Activated T-cell treated with anti-CD3 and anti-CD28 coated beads, Interleukin-2, amount 50 U/mL, for 24 hours (primary cell): Measurements from ENCODE around the gene PDE4D.

ENCODE experiments used
- DNase-seq: peaks from one replicate; pipeline ENCODE4 v3.0.0-alpha.2; 2020
- H3K27ac Mint-ChIP-seq: 2 replicates; pipeline ENCODE4 v1.8.0; 2020; ENCODE audit warnings: mild to moderate bottlenecking, mixed read lengths
- H3K27me3 Mint-ChIP-seq: 2 replicates; pipeline ENCODE4 v1.8.0; 2020; ENCODE audit warnings: mixed read lengths
- H3K36me3 Mint-ChIP-seq: 2 replicates; pipeline ENCODE4 v1.8.0; 2020; ENCODE audit warnings: low read depth, mixed read lengths
- H3K4me1 Mint-ChIP-seq: 2 replicates; pipeline ENCODE4 v1.8.0; 2020; ENCODE audit warnings: low read depth, mixed read lengths
- H3K4me3 Mint-ChIP-seq: 2 replicates; pipeline ENCODE4 v1.8.0; 2020; ENCODE audit warnings: mild to moderate bottlenecking, moderate library complexity, mixed read lengths
- H3K9me3 Mint-ChIP-seq: 2 replicates; pipeline ENCODE4 v1.8.0; 2020; ENCODE audit warnings: mixed read lengths

Gene PDE4D

DNA sequence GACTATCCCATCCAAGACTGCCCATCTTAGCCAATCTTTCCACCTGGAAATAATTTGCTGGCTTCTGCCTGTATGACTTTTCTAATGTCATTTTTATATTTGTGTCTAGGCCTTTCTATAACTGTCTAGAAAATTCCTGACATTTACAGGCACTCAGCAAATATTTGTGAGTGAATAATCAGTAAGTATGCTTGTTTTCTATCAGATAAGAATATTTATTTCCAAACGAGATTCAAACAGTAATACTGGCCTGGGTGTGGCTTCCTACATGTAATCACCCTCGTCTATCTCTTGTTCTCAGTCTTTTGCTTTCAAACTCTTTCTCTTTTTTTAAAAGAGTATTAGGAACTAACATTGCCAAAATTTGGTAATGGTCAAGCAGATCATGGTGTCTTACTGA, 844.4 kb downstream of the PDE4D start:
- H3K4me1 Mint-ChIP-seq: peaks cover 7% of the 10 kb centered on the region

GRCh38 chr5:59042201-59043055, 851.1 kb downstream of the PDE4D start:
- DNase-seq: no peak
- Mint-ChIP-seq H3K4me1 (peaks cover 36% of the 10 kb centered on the region), H3K27ac (peak overlapping the region; percentile 38), H3K4me3 (peak overlapping the region; percentile 23), H3K9me3 (no peaks in the 10 kb centered on the region), H3K27me3 (no peaks in the 10 kb centered on the region), H3K36me3 (peaks cover 18% of the 10 kb centered on the region)

More for the DNA sequence above, 844.4 kb downstream of the PDE4D start:
- H3K4me3 Mint-ChIP-seq: no peak overlapping the region
- H3K27me3 Mint-ChIP-seq: no peaks in the 10 kb centered on the region
- H3K36me3 Mint-ChIP-seq: no peaks in the 10 kb centered on the region
- H3K27ac Mint-ChIP-seq: no peak overlapping the region
- DNase-seq: no peak
- no peaks in the 10 kb centered on the region for H3K9me3 Mint-ChIP-seq

GRCh38 chr5:59041355-59041754, 852.2 kb downstream of the PDE4D start:
- Mint-ChIP-seq H3K27ac (no peak overlapping the region), H3K9me3 (no peaks in the 10 kb centered on the region), H3K27me3 (no peaks in the 10 kb centered on the region), H3K4me3 (peak overlapping the region; percentile 84), H3K36me3 (peaks cover 29% of the 10 kb centered on the region), H3K4me1 (peaks cover 44% of the 10 kb centered on the region)
- no peak for DNase-seq

DNA sequence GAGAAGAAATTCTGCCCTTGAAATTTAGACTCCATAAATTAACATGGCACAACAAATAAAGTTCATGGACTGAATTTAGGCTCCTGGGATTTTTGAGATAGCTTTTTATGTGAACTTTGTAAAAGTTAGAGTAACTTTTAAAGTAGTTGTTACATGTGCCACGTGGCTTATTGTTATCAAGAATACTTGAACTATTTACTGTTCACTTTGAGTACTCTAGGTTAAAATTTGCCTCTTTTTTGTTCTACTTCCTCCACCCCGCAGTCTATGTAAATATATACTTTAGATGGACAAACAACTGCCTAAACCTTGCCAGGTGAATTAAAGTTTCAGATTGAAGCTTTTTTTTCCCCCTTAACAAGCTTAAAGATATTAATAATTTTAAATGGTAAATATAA, 852.7 kb downstream of the PDE4D start:
- no peaks in the 10 kb centered on the region for H3K9me3 Mint-ChIP-seq
- H3K27ac Mint-ChIP-seq: peak overlapping the region; percentile 7
- peak overlapping the region; percentile 84 for H3K4me3 Mint-ChIP-seq
- no peaks in the 10 kb centered on the region for H3K27me3 Mint-ChIP-seq
- DNase-seq: no peak
- H3K36me3 Mint-ChIP-seq: peaks cover 33% of the 10 kb centered on the region
- H3K4me1 Mint-ChIP-seq: peaks cover 49% of the 10 kb centered on the region

- DNase-seq: no peak
- H3K27me3 Mint-ChIP-seq: no peaks in the 10 kb centered on the region
- peak overlapping the region; percentile 96 for H3K27ac Mint-ChIP-seq
- peak overlapping the region; percentile 84 for H3K4me3 Mint-ChIP-seq
- H3K4me1 Mint-ChIP-seq: peaks cover 54% of the 10 kb centered on the region
- no peaks in the 10 kb centered on the region for H3K9me3 Mint-ChIP-seq
- peaks cover 38% of the 10 kb centered on the region for H3K36me3 Mint-ChIP-seq
Observed at GRCh38 chr5:59040024-59040803, 853.3 kb downstream of the PDE4D start.

- DNase-seq: peak; percentile 90
- peaks cover 58% of the 10 kb centered on the region for H3K4me1 Mint-ChIP-seq
- H3K27me3 Mint-ChIP-seq: no peaks in the 10 kb centered on the region
- peaks cover 41% of the 10 kb centered on the region for H3K36me3 Mint-ChIP-seq
- no peaks in the 10 kb centered on the region for H3K9me3 Mint-ChIP-seq
- H3K27ac Mint-ChIP-seq: peak overlapping the region; percentile 96
- peak overlapping the region; percentile 84 for H3K4me3 Mint-ChIP-seq
Observed at GRCh38 chr5:59039296-59040023, 854.1 kb downstream of the PDE4D start.

DNA sequence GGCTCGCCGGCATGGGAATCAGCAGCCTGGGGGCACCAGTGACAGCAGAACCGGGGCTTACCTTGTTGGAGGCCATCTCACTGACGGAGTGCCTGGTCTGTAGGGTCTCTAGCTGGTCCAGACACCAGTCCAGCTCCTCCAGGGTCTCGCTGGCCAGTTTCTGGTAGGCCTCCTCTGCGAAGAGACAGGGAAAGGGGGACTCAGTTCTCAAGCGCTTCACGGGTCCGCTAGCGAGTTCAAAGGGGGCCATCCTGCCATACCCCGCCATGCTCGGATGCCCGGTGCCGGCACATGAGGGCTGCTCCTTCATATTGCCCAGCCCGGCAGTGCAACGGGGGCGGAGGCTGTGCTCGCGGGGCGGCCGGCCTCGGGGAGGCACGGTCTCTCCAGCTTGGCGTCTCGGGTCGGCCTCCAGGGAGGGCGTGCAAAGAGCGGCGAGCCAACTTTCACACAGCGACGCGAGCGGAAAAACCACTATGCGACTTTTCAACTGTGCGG, 854.7 kb downstream of the PDE4D start:
- H3K27ac Mint-ChIP-seq: peak overlapping the region; percentile 96
- peaks cover 45% of the 10 kb centered on the region for H3K36me3 Mint-ChIP-seq
- peak overlapping the region; percentile 84 for H3K4me3 Mint-ChIP-seq
- H3K9me3 Mint-ChIP-seq: no peaks in the 10 kb centered on the region
- no peak for DNase-seq
- no peaks in the 10 kb centered on the region for H3K27me3 Mint-ChIP-seq
- H3K4me1 Mint-ChIP-seq: peaks cover 59% of the 10 kb centered on the region

DNA sequence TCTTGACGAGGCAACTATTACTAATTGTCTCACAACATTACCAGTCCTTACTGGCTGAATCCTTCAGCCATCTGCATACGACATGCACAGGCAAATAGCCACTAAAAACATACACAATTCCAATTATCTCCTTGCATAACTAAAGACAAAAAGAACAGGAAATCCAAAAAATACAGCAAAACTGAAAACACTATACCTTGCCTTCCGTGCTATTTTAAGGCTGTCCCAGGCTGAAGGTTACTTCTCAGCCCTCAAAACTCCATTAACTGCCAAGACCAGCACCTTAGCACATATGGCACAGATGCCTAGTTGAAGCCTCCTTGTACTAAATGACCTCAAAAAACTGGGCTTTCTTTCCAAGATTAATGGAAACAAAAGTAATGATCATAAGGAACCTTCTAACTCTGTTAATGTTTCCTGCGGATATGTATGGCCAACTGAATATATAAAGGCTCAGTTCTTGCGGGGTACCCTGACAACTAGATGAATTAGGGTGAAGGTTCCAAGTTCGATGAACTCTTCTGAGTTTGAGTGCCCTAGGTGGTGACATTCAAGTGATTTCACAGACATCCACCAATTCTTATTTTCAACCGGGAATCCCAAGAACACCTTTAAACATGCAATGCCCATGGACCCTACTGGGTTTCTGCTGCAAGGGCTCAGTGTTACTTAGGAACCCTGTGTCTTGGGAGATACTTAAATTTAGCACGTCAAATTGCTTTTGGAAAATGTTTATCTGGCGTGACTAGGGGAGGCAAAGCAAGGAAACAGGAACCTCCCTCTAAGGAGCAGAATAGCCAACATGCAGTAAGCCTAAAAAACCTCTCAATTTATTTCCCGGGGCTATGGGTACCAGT, 855.4 kb downstream of the PDE4D start:
- Mint-ChIP-seq H3K27me3 (no peaks in the 10 kb centered on the region), H3K27ac (peak overlapping the region; percentile 96), H3K36me3 (peaks cover 51% of the 10 kb centered on the region), H3K9me3 (no peaks in the 10 kb centered on the region), H3K4me1 (peaks cover 64% of the 10 kb centered on the region), H3K4me3 (peak overlapping the region; percentile 84)
- DNase-seq: no peak

GRCh38 chr5:59037453-59037852, 856.1 kb downstream of the PDE4D start:
- DNase-seq: no peak
- H3K4me3 Mint-ChIP-seq: peak overlapping the region; percentile 84
- H3K27ac Mint-ChIP-seq: peak overlapping the region; percentile 96
- no peaks in the 10 kb centered on the region for H3K27me3 Mint-ChIP-seq
- H3K36me3 Mint-ChIP-seq: peaks cover 56% of the 10 kb centered on the region
- H3K4me1 Mint-ChIP-seq: peaks cover 65% of the 10 kb centered on the region
- H3K9me3 Mint-ChIP-seq: no peaks in the 10 kb centered on the region

- Mint-ChIP-seq H3K27me3 (no peaks in the 10 kb centered on the region), H3K36me3 (peaks cover 56% of the 10 kb centered on the region), H3K4me3 (peak overlapping the region; percentile 84), H3K27ac (peak overlapping the region; percentile 96), H3K9me3 (no peaks in the 10 kb centered on the region), H3K4me1 (peaks cover 61% of the 10 kb centered on the region)
- DNase-seq: no peak
Observed at GRCh38 chr5:59037041-59037440, 856.5 kb downstream of the PDE4D start.

DNA sequence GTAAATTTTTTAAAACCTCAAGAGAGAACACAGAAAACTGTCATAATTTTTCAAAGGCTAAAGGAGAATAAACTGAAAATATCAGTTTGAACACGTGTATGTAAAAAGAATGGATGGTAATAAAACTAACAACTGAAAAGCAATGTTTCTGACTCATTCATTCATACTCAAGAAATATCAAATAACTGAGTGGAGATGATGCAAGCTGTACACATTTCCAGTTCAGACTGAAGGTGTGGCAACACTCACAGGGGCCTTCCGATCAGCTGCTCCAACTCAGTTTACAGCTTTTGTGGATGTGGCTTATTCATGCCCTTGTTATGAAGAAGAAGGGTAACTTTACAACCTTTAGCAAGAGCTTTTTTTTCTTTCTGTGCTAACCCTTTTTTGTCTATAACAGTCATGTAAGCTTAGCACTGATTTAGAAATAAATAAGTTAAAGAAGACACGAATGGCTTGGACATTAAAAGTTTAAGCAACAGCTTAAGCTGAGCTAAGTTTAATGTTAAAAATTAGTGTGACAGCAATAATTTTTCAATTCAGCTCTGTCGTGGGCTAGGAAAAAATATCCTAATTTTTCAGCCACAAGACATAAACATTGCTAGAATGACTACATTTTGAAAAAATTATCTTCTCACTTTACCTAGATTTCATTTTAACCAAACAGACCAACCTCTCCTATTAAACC, 857.1 kb downstream of the PDE4D start:
- no peaks in the 10 kb centered on the region for H3K27me3 Mint-ChIP-seq
- peak overlapping the region; percentile 84 for H3K4me3 Mint-ChIP-seq
- H3K27ac Mint-ChIP-seq: peak overlapping the region; percentile 96
- peaks cover 59% of the 10 kb centered on the region for H3K36me3 Mint-ChIP-seq
- H3K9me3 Mint-ChIP-seq: no peaks in the 10 kb centered on the region
- H3K4me1 Mint-ChIP-seq: peaks cover 58% of the 10 kb centered on the region
- DNase-seq: peak; percentile 43

- Mint-ChIP-seq H3K4me3 (peak overlapping the region; percentile 84), H3K36me3 (peaks cover 63% of the 10 kb centered on the region), H3K4me1 (peaks cover 55% of the 10 kb centered on the region), H3K27me3 (no peaks in the 10 kb centered on the region), H3K9me3 (no peaks in the 10 kb centered on the region), H3K27ac (peak overlapping the region; percentile 96)
- no peak for DNase-seq
Observed at GRCh38 chr5:59035681-59036080, 857.8 kb downstream of the PDE4D start.

DNA sequence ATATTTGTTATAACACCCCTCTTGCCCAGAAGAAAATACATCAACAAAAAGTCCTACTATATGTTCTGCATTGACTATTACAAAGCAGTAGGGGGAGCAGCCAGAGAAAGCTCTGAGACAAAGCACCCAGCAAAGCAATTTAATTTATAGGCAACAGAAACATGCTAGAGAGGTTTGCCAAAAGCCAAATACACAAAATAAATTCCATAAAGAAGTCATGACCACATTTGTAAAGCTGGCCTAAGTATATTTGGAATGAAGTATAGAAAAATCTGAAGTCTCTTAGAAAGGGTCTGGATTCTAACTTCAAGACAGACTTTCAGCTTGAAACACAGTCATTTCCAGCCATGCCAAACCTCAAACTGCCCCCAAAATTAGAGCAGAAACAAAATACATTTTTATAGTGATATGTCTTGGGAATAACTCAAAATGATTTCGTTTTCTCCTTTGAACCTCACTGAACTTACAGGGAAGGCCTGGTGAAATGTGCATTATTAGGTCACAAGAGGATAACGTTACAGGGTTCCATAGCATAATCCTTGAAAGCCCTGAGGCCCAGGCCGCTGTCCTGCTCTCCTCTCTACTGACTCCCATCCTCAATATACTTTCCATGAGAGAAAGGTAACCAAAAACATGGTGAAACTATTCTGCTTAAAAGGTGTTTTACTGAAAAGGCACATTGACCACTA, 858.9 kb downstream of the PDE4D start:
- H3K27me3 Mint-ChIP-seq: no peaks in the 10 kb centered on the region
- H3K4me1 Mint-ChIP-seq: peaks cover 56% of the 10 kb centered on the region
- no peaks in the 10 kb centered on the region for H3K9me3 Mint-ChIP-seq
- H3K4me3 Mint-ChIP-seq: peak overlapping the region; percentile 84
- H3K27ac Mint-ChIP-seq: peak overlapping the region; percentile 96
- DNase-seq: no peak
- peaks cover 74% of the 10 kb centered on the region for H3K36me3 Mint-ChIP-seq
